DND-41 (cell line): ENCODE results near the gene LUZP2.
"Not testable (repeated sequence)": the region's sequence is repeated elsewhere in the genome, so short reads cannot be mapped to it uniquely, and the experiment has no call there.

ENCODE experiments used
- ATAC-seq: fragments of 200-7000 bp; cut with Tn5 transposase; 3 replicates; pipeline ENCODE4 v1.9.1; 2021; ENCODE audit warnings: low read depth; ENCODE audit not compliant: insufficient read depth
- DNase-seq: peaks from one replicate; pipeline ENCODE4 v3.0.0-alpha.2; 2020
- H2AFZ ChIP-seq: 2 replicates; pipeline ENCODE4 v1.6.0; 2012; ENCODE audit warnings: low read depth, low read length
- H3K27ac ChIP-seq: 2 replicates; pipeline ENCODE4 v1.5.1; 2012; ENCODE audit warnings: low read length, inconsistent platforms
- H3K27me3 ChIP-seq: fragments of 200-600 bp; sonication (generic); 2 replicates; pipeline ENCODE4 v1.6.0; 2012; ENCODE audit warnings: low read length, mild to moderate bottlenecking, inconsistent platforms; ENCODE audit not compliant: insufficient read depth, poor library complexity
- H3K36me3 ChIP-seq: 2 replicates; pipeline ENCODE4 v1.5.1; 2012; ENCODE audit warnings: low read length, inconsistent platforms; ENCODE audit not compliant: insufficient read depth
- H3K4me1 ChIP-seq: 2 replicates; pipeline ENCODE4 v1.5.1; 2012; ENCODE audit warnings: mild to moderate bottlenecking, low read length; ENCODE audit not compliant: insufficient read depth
- H3K4me2 ChIP-seq: 2 replicates; pipeline ENCODE4 v1.6.0; 2012; ENCODE audit warnings: mild to moderate bottlenecking, moderate library complexity, low read length, inconsistent platforms; ENCODE audit not compliant: insufficient read depth
- H3K4me3 ChIP-seq, 2 experiments: fragments of 200-600 bp in 1 of 2; shearing (Covaris generic) in 1 of 2; 2 replicates each; pipeline ENCODE4 v1.5.1; 2012 to 2016; ENCODE audit warnings: inconsistent platforms in 2 of 2, low read length in 2 of 2, mild to moderate bottlenecking in 2 of 2, low read depth in 1 of 2, moderate library complexity in 1 of 2
- H3K79me2 ChIP-seq: 2 replicates; pipeline ENCODE4 v1.6.0; 2012; ENCODE audit warnings: low read length, inconsistent platforms; ENCODE audit not compliant: insufficient read depth
- H3K9ac ChIP-seq: 2 replicates; pipeline ENCODE4 v1.6.0; 2012; ENCODE audit warnings: low read depth, mild to moderate bottlenecking, inconsistent platforms, low read length, moderate library complexity
- H3K9me3 ChIP-seq: 2 replicates; pipeline ENCODE4 v1.5.1; 2012; ENCODE audit warnings: low read length, moderate library complexity, mild to moderate bottlenecking, inconsistent platforms; ENCODE audit not compliant: insufficient read depth, severe bottlenecking
- H4K20me1 ChIP-seq: 2 replicates; pipeline ENCODE4 v1.6.0; 2012; ENCODE audit warnings: low read length; ENCODE audit not compliant: insufficient read depth
- CTCF ChIP-seq: IDR thresholded peaks from 2 replicates; pipeline ENCODE4 v1.5.1; 2012; ENCODE audit warnings: borderline replicate concordance, low read length, moderate library complexity, mild to moderate bottlenecking; ENCODE audit not compliant: poor library complexity, severe bottlenecking; ENCODE audit errors: extremely low read depth
- EZH2 ChIP-seq: IDR thresholded peaks from 3 replicates; pipeline ENCODE4 v1.6.1; 2012; ENCODE audit warnings: borderline replicate concordance, low read depth, mild to moderate bottlenecking, moderate library complexity, low read length, inconsistent platforms; ENCODE audit not compliant: severe bottlenecking

Gene LUZP2

GRCh38 chr11:24944891-24945290 lies 448.0 kb downstream of the LUZP2 start:
- Histone ChIP-seq H3K9ac (no peak overlapping the region), H3K9me3 (no peaks in the 10 kb centered on the region), H3K4me3 (no peak overlapping the region), H3K36me3 (no peaks in the 10 kb centered on the region), H2AFZ (no peak overlapping the region), H3K79me2 (no peaks in the 10 kb centered on the region), H4K20me1 (no peaks in the 10 kb centered on the region), H3K27me3 (no peaks in the 10 kb centered on the region), H3K4me1 (no peaks in the 10 kb centered on the region), H3K27ac (no peak overlapping the region), H3K4me2 (no peak overlapping the region)
- DNase-seq (no peak), ATAC-seq (no peak)
- TF ChIP-seq CTCF = no peak
- TF ChIP-seq EZH2 = no peak

GRCh38 chr11:24949406-24949805 lies 452.6 kb downstream of the LUZP2 start:
- H3K9me3 ChIP-seq = no peaks in the 10 kb centered on the region
- DNase-seq = no peak
- H3K79me2 ChIP-seq = no peaks in the 10 kb centered on the region
- no peak for ATAC-seq
- no peaks in the 10 kb centered on the region for H3K36me3 ChIP-seq
- no peak overlapping the region for H2AFZ ChIP-seq
- no peak overlapping the region for H3K9ac ChIP-seq
- H3K27me3 ChIP-seq = no peaks in the 10 kb centered on the region
- no peaks in the 10 kb centered on the region for H3K4me1 ChIP-seq
- TF ChIP-seq CTCF (no peak), EZH2 (no peak)
- no peak overlapping the region for H3K4me3 ChIP-seq
- no peaks in the 10 kb centered on the region for H4K20me1 ChIP-seq
- no peak overlapping the region for H3K4me2 ChIP-seq
- H3K27ac ChIP-seq = no peak overlapping the region

- TF ChIP-seq CTCF (no peak), EZH2 (no peak)
- ATAC-seq = no peak
- H3K27me3 ChIP-seq = no peaks in the 10 kb centered on the region
These were observed 467.0 kb downstream of the LUZP2 start for GRCh38 chr11:24963852-24964251.

GRCh38 chr11:24965748-24966147 lies 468.9 kb downstream of the LUZP2 start:
- Histone ChIP-seq H3K9me3 (no peaks in the 10 kb centered on the region), H3K27ac (no peak overlapping the region), H3K79me2 (no peaks in the 10 kb centered on the region), H2AFZ (no peak overlapping the region), H3K36me3 (no peaks in the 10 kb centered on the region), H3K9ac (no peak overlapping the region), H3K4me1 (no peaks in the 10 kb centered on the region), H3K4me3 (no peak overlapping the region), H3K4me2 (no peak overlapping the region), H3K27me3 (no peaks in the 10 kb centered on the region), H4K20me1 (no peaks in the 10 kb centered on the region)
- DNase-seq (no peak), ATAC-seq (no peak)
- no peak for TF ChIP-seq EZH2
- no peak for TF ChIP-seq CTCF

More at GRCh38 chr11:24963852-24964251, 467.0 kb downstream of the LUZP2 start:
- no peak overlapping the region for H3K4me2 ChIP-seq
- H3K9ac ChIP-seq = no peak overlapping the region
- no peaks in the 10 kb centered on the region for H3K9me3 ChIP-seq
- H3K79me2 ChIP-seq = no peaks in the 10 kb centered on the region
- no peak for DNase-seq
- no peaks in the 10 kb centered on the region for H4K20me1 ChIP-seq
- no peak overlapping the region for H3K27ac ChIP-seq
- H3K4me1 ChIP-seq = no peaks in the 10 kb centered on the region
- no peak overlapping the region for H2AFZ ChIP-seq
- no peaks in the 10 kb centered on the region for H3K36me3 ChIP-seq
- no peak overlapping the region for H3K4me3 ChIP-seq

- not testable (repeated sequence) for DNase-seq, H3K79me2 ChIP-seq, H4K20me1 ChIP-seq, H3K9ac ChIP-seq, H2AFZ ChIP-seq, H3K4me2 ChIP-seq, H3K27me3 ChIP-seq, H3K4me1 ChIP-seq, H3K4me3 ChIP-seq, H3K9me3 ChIP-seq, H3K27ac ChIP-seq, ATAC-seq, H3K36me3 ChIP-seq
These were observed 497.1 kb downstream of the LUZP2 start for GRCh38 chr11:24993903-24994302.
